Neural cell (in vitro differentiated cells): ENCODE measurements around the gene SEMA3B. TPM values are rescaled to one million over a fixed set of nuclear protein-coding genes. Genes with fewer than 3 reads are reported as not detected.

ENCODE experiments used
- H2AFZ ChIP-seq: fragments of 200-600, 300-800 bp; sonication (generic), shearing (Covaris generic); 2 replicates; pipeline ENCODE4 v1.6.0; 2014; ENCODE audit warnings: low read depth, mild to moderate bottlenecking, antibody characterized with exemption, low read length, moderate library complexity
- H3F3A ChIP-seq: fragments of 200-600 bp; shearing (Covaris generic); 2 replicates; pipeline ENCODE4 v1.6.1; 2016; ENCODE audit warnings: mild to moderate bottlenecking, moderate library complexity, mixed read lengths, antibody characterized with exemption, low read length; ENCODE audit not compliant: insufficient read depth, poor library complexity, severe bottlenecking
- H3K27ac ChIP-seq: fragments of 200-600, 300-800 bp; sonication (generic), shearing (Covaris generic); 2 replicates; pipeline ENCODE4 v1.5.1; 2014; ENCODE audit warnings: mild to moderate bottlenecking, low read length, moderate library complexity
- H3K27me3 ChIP-seq: fragments of 300-800, 200-600 bp; sonication (generic), shearing (Covaris generic); 2 replicates; pipeline ENCODE4 v1.6.0; 2014; ENCODE audit warnings: mild to moderate bottlenecking, low read depth, low read length, moderate library complexity; ENCODE audit not compliant: insufficient read depth
- H3K36me3 ChIP-seq: fragments of 300-800, 200-600 bp; sonication (generic), shearing (Covaris generic); 2 replicates; pipeline ENCODE4 v1.5.1; 2014; ENCODE audit warnings: mild to moderate bottlenecking, antibody characterized with exemption, low read length, moderate library complexity; ENCODE audit not compliant: insufficient read depth
- H3K4me2 ChIP-seq: fragments of 300-800, 200-600 bp; sonication (generic), shearing (Covaris generic); 2 replicates; pipeline ENCODE4 v1.6.0; 2014; ENCODE audit warnings: mild to moderate bottlenecking, low read length
- H3K4me3 ChIP-seq: fragments of 300-800, 200-600 bp; sonication (generic), shearing (Covaris generic); 2 replicates; pipeline ENCODE4 v1.5.1; 2014; ENCODE audit warnings: mild to moderate bottlenecking, low read length, moderate library complexity
- H3K79me2 ChIP-seq: fragments of 200-600 bp; shearing (Covaris generic); replicated peaks from 2 replicates; pipeline ENCODE4 v1.6.0; 2014; ENCODE audit warnings: mild to moderate bottlenecking, low read length, moderate library complexity; ENCODE audit not compliant: insufficient read depth
- H3K9ac ChIP-seq: fragments of 300-800, 200-600 bp; sonication (generic), shearing (Covaris generic); 2 replicates; pipeline ENCODE4 v1.6.1; 2016; ENCODE audit warnings: mild to moderate bottlenecking, low read length, mixed read lengths
- H3K9me2 ChIP-seq: fragments of 200-600 bp; shearing (Covaris generic); 2 replicates; pipeline ENCODE4 v1.6.1; 2016; ENCODE audit warnings: mild to moderate bottlenecking, low read length, mixed read lengths; ENCODE audit not compliant: insufficient read depth
- H3K9me3 ChIP-seq: fragments of 200-600, 300-800 bp; sonication (generic), shearing (Covaris generic); 2 replicates; pipeline ENCODE4 v1.6.1; 2016; ENCODE audit warnings: mild to moderate bottlenecking, mixed run types, low read length, moderate library complexity, mixed read lengths
- H4K20me1 ChIP-seq: fragments of 200-600 bp; shearing (Covaris generic); 2 replicates; pipeline ENCODE4 v1.6.1; 2016; ENCODE audit warnings: mild to moderate bottlenecking, mixed run types; ENCODE audit not compliant: insufficient read depth
- CTCF ChIP-seq: fragments of 450-650 bp; IDR thresholded peaks from 2 replicates; pipeline ENCODE4 v1.5.1; 2014; ENCODE audit warnings: antibody characterized with exemption, mild to moderate bottlenecking, moderate library complexity; ENCODE audit not compliant: poor library complexity, severe bottlenecking
- EP300 ChIP-seq: fragments of 450-650 bp; conservative IDR thresholded peaks from 2 replicates; pipeline ENCODE4 v1.6.1; 2014; ENCODE audit warnings: antibody characterized with exemption, mild to moderate bottlenecking, moderate library complexity; ENCODE audit not compliant: poor library complexity, severe bottlenecking
- EZH2 ChIP-seq: fragments of 200-600, 300-800 bp; shearing (Covaris generic), sonication (generic); IDR thresholded peaks from 2 replicates; pipeline ENCODE4 v1.6.1; 2014; ENCODE audit warnings: antibody characterized with exemption, low read length, borderline replicate concordance, mild to moderate bottlenecking; ENCODE audit not compliant: insufficient read depth, poor library complexity, severe bottlenecking
- MXI1 ChIP-seq: fragments of 450-650 bp; conservative IDR thresholded peaks from 2 replicates; pipeline ENCODE4 v1.6.1; 2014; ENCODE audit warnings: antibody characterized with exemption, mild to moderate bottlenecking; ENCODE audit not compliant: poor library complexity, severe bottlenecking
- POLR2AphosphoS5 ChIP-seq: IDR thresholded peaks from 2 replicates; pipeline ENCODE4 v1.6.1; 2012
- RAD21 ChIP-seq: fragments of 450-650 bp; conservative IDR thresholded peaks from 2 replicates; pipeline ENCODE4 v1.6.1; 2014; ENCODE audit warnings: antibody characterized with exemption, mild to moderate bottlenecking, moderate library complexity
- REST ChIP-seq: IDR thresholded peaks from 2 replicates; pipeline ENCODE4 v1.6.1; 2012; ENCODE audit warnings: borderline replicate concordance
- SMC3 ChIP-seq: fragments of 450-650 bp; conservative IDR thresholded peaks from 2 replicates; pipeline ENCODE4 v1.6.1; 2014; ENCODE audit warnings: antibody characterized with exemption, mild to moderate bottlenecking, moderate library complexity; ENCODE audit not compliant: poor library complexity
- TAF1 ChIP-seq: IDR thresholded peaks from 2 replicates; pipeline ENCODE4 v1.6.1; 2012; ENCODE audit warnings: low read depth
- polyA plus RNA-seq: library from polyadenylated mRNA; depleted of rRNA; stranded (reverse); fragments of >200 nt; gene quantifications from 2 replicates; pipeline ENCODE4 v1.2.3, GENCODE V29; 2014

SEMA3B gene
- polyA plus RNA-seq, 1 donor from 2014 or later, result 7.8 TPM

DNA sequence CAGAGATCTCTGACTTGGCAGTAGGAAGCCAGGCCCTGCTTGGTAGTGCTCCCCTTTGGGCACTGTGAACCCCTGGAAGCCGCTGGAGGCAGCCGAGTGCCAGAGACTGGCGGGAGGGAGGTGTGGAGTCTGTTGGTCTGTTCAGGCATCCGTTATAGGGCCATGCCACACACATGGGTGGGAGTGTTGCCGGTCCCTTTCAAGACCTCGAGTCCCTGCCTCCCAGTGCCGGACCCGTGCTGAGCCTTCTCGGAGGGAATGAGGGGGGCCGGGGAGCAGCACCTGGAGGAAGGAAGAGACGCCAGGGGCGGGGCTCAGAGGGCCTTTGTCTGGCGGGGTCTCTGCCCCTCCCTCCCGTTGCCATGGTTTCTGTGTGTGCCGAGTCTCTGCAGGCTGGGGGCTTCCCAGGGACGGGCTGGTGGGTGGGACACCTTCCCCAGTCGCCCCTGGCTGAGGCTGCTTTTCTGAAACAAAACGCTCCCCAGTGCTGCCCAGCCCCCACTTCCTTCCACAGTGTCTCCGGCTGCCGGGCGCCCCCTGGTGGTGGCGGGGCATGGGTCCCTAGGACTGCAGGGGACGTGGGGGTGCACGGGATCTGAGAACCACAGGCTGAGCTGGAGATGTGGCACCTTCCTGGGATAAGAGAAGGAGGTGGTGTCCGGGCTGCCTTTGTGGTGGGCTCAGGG lies 23.0 kb upstream of the SEMA3B start:
- no peaks in the 10 kb centered on the region for H3K27me3 ChIP-seq
- H3K79me2 ChIP-seq, result peaks cover 87% of the 10 kb centered on the region
- H3K4me2 ChIP-seq, result peak overlapping the region; percentile 73
- no peaks in the 10 kb centered on the region for H3K36me3 ChIP-seq
- TF ChIP-seq REST, result no peak
- TF ChIP-seq RAD21, result peak; percentile 92
- TF ChIP-seq EZH2, result no peak
- peak; percentile 99 for TF ChIP-seq SMC3
- TF ChIP-seq MXI1, result peak; percentile 68
- TF ChIP-seq TAF1, result no peak
- peak; percentile 66 for TF ChIP-seq EP300
- peak; percentile 99 for TF ChIP-seq CTCF
- TF ChIP-seq POLR2AphosphoS5, result peak; percentile 64
- H3K27ac ChIP-seq, result peak overlapping the region; percentile 96
- H3K9me3 ChIP-seq, result no peaks in the 10 kb centered on the region
- H3K9ac ChIP-seq, result peak overlapping the region; percentile 83
- peak overlapping the region; percentile 51 for H2AFZ ChIP-seq
- no peaks in the 10 kb centered on the region for H3K9me2 ChIP-seq
- peak overlapping the region; percentile 62 for H3K4me3 ChIP-seq
- H4K20me1 ChIP-seq, result no peaks in the 10 kb centered on the region
- H3F3A ChIP-seq, result no peaks in the 10 kb centered on the region

DNA sequence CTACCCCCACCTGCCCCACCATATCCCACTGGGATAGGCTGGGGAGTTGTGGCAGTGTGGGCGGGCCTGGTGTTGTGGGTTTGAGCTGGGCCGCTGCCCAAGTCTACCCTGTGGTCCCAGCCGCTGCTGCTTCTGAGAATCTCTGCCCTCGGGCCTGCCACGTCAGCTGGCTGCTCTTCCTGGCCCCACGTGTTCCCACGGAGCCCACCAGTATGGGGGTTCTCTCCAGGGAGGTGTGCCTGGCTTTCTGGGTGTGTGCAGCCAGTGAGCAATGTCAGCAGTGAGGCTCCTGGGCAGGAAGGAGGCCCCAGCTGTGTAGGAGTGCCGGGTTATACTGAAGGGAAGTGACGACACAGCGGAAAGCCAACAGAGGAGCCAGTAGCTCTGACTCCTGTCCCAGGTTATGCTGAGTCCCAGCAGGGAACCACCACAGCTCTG lies 22.4 kb upstream of the SEMA3B start:
- Histone ChIP-seq H3K9ac (peak overlapping the region; percentile 83), H3K79me2 (peaks cover 86% of the 10 kb centered on the region), H3F3A (no peaks in the 10 kb centered on the region), H3K27ac (peak overlapping the region; percentile 96), H2AFZ (no peak overlapping the region), H3K4me2 (peak overlapping the region; percentile 46), H3K27me3 (no peaks in the 10 kb centered on the region), H4K20me1 (no peaks in the 10 kb centered on the region), H3K9me2 (no peaks in the 10 kb centered on the region), H3K9me3 (no peaks in the 10 kb centered on the region), H3K36me3 (no peaks in the 10 kb centered on the region), H3K4me3 (peak overlapping the region; percentile 62)
- TF ChIP-seq CTCF (no peak), REST (no peak), EZH2 (no peak), RAD21 (no peak), MXI1 (no peak)
